SK-N-SH (cell line): ENCODE results near the gene MARCHF11.

ENCODE experiments used
- CTCF ChIP-seq: fragments of 200-600 bp; sonication (generic); IDR thresholded peaks from 2 replicates; pipeline ENCODE4 v1.6.1; 2017; ENCODE audit warnings: antibody characterized with exemption, mild to moderate bottlenecking, moderate library complexity
- EP300 ChIP-seq, 2 experiments: IDR thresholded peaks; 2 replicates each; pipeline versions ENCODE4 v1.4.0 to v1.6.1; 2012; ENCODE audit warnings: borderline replicate concordance in 1 of 2, low read depth in 1 of 2, low read length in 1 of 2
- EZH2phosphoT487 ChIP-seq: fragments of 200-600 bp; sonication (generic); IDR thresholded peaks from 2 replicates; pipeline ENCODE4 v1.6.1; 2017; ENCODE audit warnings: low read depth, mixed run types, mild to moderate bottlenecking, antibody characterized with exemption, moderate library complexity, borderline replicate concordance
- MAX ChIP-seq: IDR thresholded peaks from 2 replicates; pipeline ENCODE4 v1.4.0; 2012; ENCODE audit warnings: low read depth
- RAD21 ChIP-seq: IDR thresholded peaks from 2 replicates; pipeline ENCODE4 v1.6.1; 2012; ENCODE audit warnings: mild to moderate bottlenecking, low read length
- TAF1 ChIP-seq: IDR thresholded peaks from 2 replicates; pipeline ENCODE4 v1.6.1; 2012; ENCODE audit warnings: low read depth, mild to moderate bottlenecking, low read length, moderate library complexity, borderline replicate concordance
- USF2 ChIP-seq: fragments of 150-350 bp; IDR thresholded peaks from 2 replicates; pipeline ENCODE4 v1.6.1; 2017; ENCODE audit warnings: antibody characterized with exemption, low read length, low read depth, borderline replicate concordance
- YY1 ChIP-seq: IDR thresholded peaks from 2 replicates; pipeline ENCODE4 v1.4.0; 2012; ENCODE audit warnings: low read depth, mild to moderate bottlenecking

GRCh38 chr5:16074358-16074757 lies 105.2 kb downstream of the MARCHF11 start:
- TF ChIP-seq MAX (no peak), USF2 (no peak), YY1 (no peak), CTCF (no peak), EZH2phosphoT487 (no peak), TAF1 (no peak), EP300 (IDR thresholded peaks at IDR 0.05; ENCODE audit: borderline replicate concordance in 1 of 2, low read depth in 1 of 2, low read length in 1 of 2) (no peak), RAD21 (no peak)
